ENCODE measurements around the gene ANKRD39.

DNA sequence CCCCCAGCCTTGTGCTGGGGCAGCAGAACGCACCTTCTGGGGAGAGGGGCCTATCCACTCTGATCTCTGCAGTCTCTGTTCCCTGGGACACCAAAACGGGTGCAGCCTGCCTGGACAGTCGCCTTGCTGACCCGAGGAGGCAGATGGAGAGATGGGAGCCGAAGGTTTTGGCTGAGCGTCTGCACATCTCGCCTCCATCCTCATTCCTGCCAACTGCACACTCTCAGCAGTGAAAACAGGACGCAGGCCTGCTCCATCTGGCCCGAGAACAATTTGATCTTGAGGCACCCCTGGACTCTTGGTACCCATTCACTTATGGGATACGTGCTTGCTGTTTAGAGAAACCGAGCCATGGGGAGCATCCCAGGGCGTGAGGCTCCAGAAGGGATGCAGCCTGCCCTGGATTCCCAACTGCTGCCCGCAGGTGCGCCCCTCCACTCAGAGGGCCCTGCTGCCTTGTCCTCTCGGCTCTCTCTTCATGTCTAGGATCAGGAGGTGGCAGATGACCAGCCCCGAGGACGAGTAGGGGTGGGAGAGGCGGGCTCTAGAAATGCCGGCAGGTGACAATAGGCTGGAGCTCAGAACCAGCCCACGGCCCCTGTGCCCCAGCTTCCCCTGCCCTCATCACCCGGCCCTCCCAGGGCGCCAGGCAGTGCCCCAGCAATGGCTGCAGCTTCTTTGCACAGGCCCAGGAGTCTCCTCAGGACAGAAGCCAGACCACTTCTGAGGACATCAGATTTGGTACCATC is 21.2 kb upstream of the ANKRD39 start:
- no peak for TF ChIP-seq POLR2AphosphoS5 (IDR thresholded peaks at IDR 0.05; ENCODE audit: low read depth, low read length)
- TF ChIP-seq, protein P1, sequence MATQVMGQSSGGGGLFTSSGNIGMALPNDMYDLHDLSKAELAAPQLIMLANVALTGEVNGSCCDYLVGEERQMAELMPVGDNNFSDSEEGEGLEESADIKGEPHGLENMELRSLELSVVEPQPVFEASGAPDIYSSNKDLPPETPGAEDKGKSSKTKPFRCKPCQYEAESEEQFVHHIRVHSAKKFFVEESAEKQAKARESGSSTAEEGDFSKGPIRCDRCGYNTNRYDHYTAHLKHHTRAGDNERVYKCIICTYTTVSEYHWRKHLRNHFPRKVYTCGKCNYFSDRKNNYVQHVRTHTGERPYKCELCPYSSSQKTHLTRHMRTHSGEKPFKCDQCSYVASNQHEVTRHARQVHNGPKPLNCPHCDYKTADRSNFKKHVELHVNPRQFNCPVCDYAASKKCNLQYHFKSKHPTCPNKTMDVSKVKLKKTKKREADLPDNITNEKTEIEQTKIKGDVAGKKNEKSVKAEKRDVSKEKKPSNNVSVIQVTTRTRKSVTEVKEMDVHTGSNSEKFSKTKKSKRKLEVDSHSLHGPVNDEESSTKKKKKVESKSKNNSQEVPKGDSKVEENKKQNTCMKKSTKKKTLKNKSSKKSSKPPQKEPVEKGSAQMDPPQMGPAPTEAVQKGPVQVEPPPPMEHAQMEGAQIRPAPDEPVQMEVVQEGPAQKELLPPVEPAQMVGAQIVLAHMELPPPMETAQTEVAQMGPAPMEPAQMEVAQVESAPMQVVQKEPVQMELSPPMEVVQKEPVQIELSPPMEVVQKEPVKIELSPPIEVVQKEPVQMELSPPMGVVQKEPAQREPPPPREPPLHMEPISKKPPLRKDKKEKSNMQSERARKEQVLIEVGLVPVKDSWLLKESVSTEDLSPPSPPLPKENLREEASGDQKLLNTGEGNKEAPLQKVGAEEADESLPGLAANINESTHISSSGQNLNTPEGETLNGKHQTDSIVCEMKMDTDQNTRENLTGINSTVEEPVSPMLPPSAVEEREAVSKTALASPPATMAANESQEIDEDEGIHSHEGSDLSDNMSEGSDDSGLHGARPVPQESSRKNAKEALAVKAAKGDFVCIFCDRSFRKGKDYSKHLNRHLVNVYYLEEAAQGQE (IDR thresholded peaks at IDR 0.05; ENCODE audit: insufficient read depth in 1 of 2, low read depth in 2 of 2, low read length in 2 of 2): no peak

Measured in PFSK-1 (cell line).